GM12891 (cell line): ENCODE measurements around the gene LILRB5.

Experiments used
- POLR2A ChIP-seq: IDR thresholded peaks from 2 replicates; pipeline ENCODE4 v1.6.1; 2011; ENCODE audit warnings: low read depth, low read length, control low read depth
- POLR2AphosphoS5 ChIP-seq: IDR thresholded peaks from 2 replicates; pipeline ENCODE4 v1.6.1; 2011; ENCODE audit warnings: low read depth, low read length, control low read depth
- SPI1 ChIP-seq: IDR thresholded peaks from 2 replicates; pipeline ENCODE4 v1.6.1; 2011; ENCODE audit warnings: low read depth, low read length, control low read depth

- TF ChIP-seq POLR2A (no peak), SPI1 (no peak), POLR2AphosphoS5 (no peak)
These were observed 23.1 kb downstream of the LILRB5 start for GRCh38 chr19:54233941-54234340.
